CD4-positive, alpha-beta T cell treated with Interleukin-17A for 1 hour (primary cell): ENCODE results near the gene OPN5.

Experiments
- DNase-seq: peaks from one replicate; pipeline ENCODE4 v3.0.0-alpha.2; 2020

Gene OPN5

DNA sequence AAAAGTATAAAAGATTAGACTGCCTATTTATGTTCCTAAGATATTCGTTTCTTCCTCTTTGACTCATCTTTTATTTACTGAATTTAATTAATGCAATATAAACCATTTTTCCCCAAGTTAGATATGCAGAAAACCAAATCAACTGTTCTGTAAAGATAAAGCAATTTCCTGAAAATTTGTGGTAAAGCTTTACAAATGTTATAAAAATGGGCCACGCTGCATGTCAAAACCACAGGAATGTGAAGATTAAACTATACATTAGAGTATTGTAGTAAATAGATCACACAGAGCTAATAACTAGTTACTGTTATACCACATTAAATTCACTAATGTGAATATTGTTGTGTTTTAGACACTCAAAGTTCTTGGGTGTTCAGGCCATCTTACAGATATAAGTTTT, 83.4 kb downstream of the OPN5 start:
- DNase-seq: no peak

DNA sequence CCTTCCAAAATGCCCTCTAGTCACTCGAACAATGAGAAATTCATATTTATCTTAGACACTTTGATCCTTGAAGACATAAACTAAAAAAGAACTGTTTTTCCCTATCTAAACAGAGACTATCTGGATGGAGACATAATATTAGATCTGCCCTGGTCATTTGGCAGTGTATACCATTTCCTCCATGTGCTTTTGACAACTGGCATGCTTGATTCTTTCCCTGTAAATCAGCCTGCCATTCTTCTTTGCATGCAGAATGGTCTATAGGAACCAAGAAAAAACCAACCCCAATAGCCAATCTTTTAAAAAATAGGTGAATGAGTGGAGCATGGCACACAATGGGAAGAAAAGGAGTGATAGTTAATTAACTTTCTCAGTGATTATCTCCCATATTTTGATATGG, 93.8 kb downstream of the OPN5 start:
- no peak for DNase-seq
